AG04450 (cell line): ENCODE data around the gene C13orf42. TPM values are rescaled to one million over a fixed set of nuclear protein-coding genes. Genes with fewer than 3 reads are reported as not detected.

Experiments
- CTCF ChIA-PET: fragments of 300-600, 350-600 bp; formaldehyde crosslinking; extraction: SDS; loops from one replicate; lab custom pipeline; 2022; ENCODE audit warnings: antibody characterized with exemption, inconsistent platforms; lab: Charles Lee
- POLR2A ChIA-PET: fragments of 350-600 bp; formaldehyde crosslinking; extraction: SDS; loops from one replicate; lab custom pipeline; 2021; ENCODE audit warnings: antibody characterized with exemption, inconsistent platforms; lab: Yijun Ruan, JAX
- DNase-seq: peaks from one replicate; pipeline ENCODE4 v3.0.0-alpha.2; 2011; ENCODE audit warnings: low read depth, low spot score
- H3K27ac ChIP-seq: one replicate; pipeline ENCODE4 v1.5.1; 2012; ENCODE audit warnings: low read depth, low read length, control low read depth
- H3K27me3 ChIP-seq: one replicate; pipeline ENCODE4 v1.6.0; 2012; ENCODE audit warnings: low read length; ENCODE audit not compliant: control insufficient read depth, insufficient read depth
- H3K4me3 ChIP-seq: 2 replicates; pipeline ENCODE4 v1.5.1; 2011; ENCODE audit warnings: mild to moderate bottlenecking, low read depth, low read length, control low read depth
- H3K9me3 ChIP-seq: 2 replicates; pipeline ENCODE4 v1.5.1; 2012; ENCODE audit warnings: low read length; ENCODE audit not compliant: control insufficient read depth, insufficient read depth
- polyA plus RNA-seq: library from polyadenylated mRNA; depleted of rRNA; stranded (reverse); fragments of >200 nt; gene quantifications from 2 replicates; pipeline ENCODE4 v1.2.3, GENCODE V29; 2011; rRNA removed
- TF ChIP-seq, protein P1 (sequence below): IDR thresholded peaks from 2 replicates; pipeline ENCODE4 v1.5.1; 2011; ENCODE audit warnings: low read depth, low read length, control low read depth, inconsistent platforms

C13orf42 gene
- polyA plus RNA-seq, 1 experiment, result not detected

- POLR2A ChIA-PET, result no interaction called here
- TF ChIP-seq, protein P1, sequence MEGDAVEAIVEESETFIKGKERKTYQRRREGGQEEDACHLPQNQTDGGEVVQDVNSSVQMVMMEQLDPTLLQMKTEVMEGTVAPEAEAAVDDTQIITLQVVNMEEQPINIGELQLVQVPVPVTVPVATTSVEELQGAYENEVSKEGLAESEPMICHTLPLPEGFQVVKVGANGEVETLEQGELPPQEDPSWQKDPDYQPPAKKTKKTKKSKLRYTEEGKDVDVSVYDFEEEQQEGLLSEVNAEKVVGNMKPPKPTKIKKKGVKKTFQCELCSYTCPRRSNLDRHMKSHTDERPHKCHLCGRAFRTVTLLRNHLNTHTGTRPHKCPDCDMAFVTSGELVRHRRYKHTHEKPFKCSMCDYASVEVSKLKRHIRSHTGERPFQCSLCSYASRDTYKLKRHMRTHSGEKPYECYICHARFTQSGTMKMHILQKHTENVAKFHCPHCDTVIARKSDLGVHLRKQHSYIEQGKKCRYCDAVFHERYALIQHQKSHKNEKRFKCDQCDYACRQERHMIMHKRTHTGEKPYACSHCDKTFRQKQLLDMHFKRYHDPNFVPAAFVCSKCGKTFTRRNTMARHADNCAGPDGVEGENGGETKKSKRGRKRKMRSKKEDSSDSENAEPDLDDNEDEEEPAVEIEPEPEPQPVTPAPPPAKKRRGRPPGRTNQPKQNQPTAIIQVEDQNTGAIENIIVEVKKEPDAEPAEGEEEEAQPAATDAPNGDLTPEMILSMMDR, result no peak
- DNase-seq, result no peak
- Histone ChIP-seq H3K27me3 (peaks cover 10% of the 10 kb centered on the region), H3K4me3 (no peak overlapping the region), H3K27ac (no peak overlapping the region), H3K9me3 (no peaks in the 10 kb centered on the region)
- CTCF ChIA-PET, result no interaction called here
Measured at GRCh38 chr13:51032831-51033230, 78.2 kb downstream of the C13orf42 start.

Other genes starting within 250 kb of the C13orf42 start
- gene RNASEH2B, start 201.5 kb downstream of the C13orf42 start, polyA plus RNA-seq, result 22.2 and 31.9 TPM in 2 replicates
- 0.06 and 0.14 TPM in 2 replicates for gene FAM124A, start 111.1 kb upstream of the C13orf42 start, polyA plus RNA-seq
- gene SERPINE3, start 228.4 kb upstream of the C13orf42 start, polyA plus RNA-seq, result not detected in 2 replicates